ENCODE measurements around the gene SMPD3. TPM values are rescaled to one million over a fixed set of nuclear protein-coding genes. Genes with fewer than 3 reads are reported as not detected.
A peak's percentile ranks its signal among the peaks of the same experiment; 100 is the strongest.
"Not testable (repeated sequence)": the region's sequence is repeated elsewhere in the genome, so short reads cannot be mapped to it uniquely, and the experiment has no call there.

The SMPD3 gene
- total and polyA plus RNA-seq, 2 of the 4 experiments (the other 2 are of a cell fraction), result not detected

GRCh38 chr16:68496689-68497088 is 48.4 kb upstream of the SMPD3 start:
- Histone ChIP-seq H2AFZ (replicated peaks; ENCODE audit: low read length, poor library complexity) (no peak overlapping the region), H3K9me3 (ENCODE audit: control insufficient read depth, insufficient read depth, low read length) (0 out of 2 replicates have a peak, but pooled peaks cover 2% of the 10 kb centered on the region), H3K27ac (ENCODE audit: insufficient read depth, low read length) (no peak overlapping the region), H3K18ac (ENCODE audit: low read depth, low read length) (no peak overlapping the region), H4K91ac (ENCODE audit: insufficient read depth, low read depth, low read length) (no peak overlapping the region), H2BK20ac (ENCODE audit: low read depth, low read length) (no peak overlapping the region), H3K14ac (replicated peaks; ENCODE audit: low read depth, low read length) (no peak overlapping the region), H2BK120ac (ENCODE audit: low read depth, low read length) (no peak overlapping the region), H2BK15ac (ENCODE audit: low read depth, low read length) (no peak overlapping the region), H3K36me3 (ENCODE audit: control insufficient read depth, insufficient read depth, low read length) (no peaks in the 10 kb centered on the region), H3K23ac (ENCODE audit: low read depth, low read length) (no peak overlapping the region), H4K8ac (ENCODE audit: low read depth in 2 of 2, low read length in 2 of 2) (no peak overlapping the region), H2AK9ac (replicated peaks; ENCODE audit: low read depth, low read length, poor library complexity) (no peak overlapping the region), H3K56ac (ENCODE audit: extremely low read depth, insufficient read depth, low read length) (no peak overlapping the region), H4K20me1 (ENCODE audit: insufficient read depth, low read length) (no peaks in the 10 kb centered on the region), H2AK5ac (ENCODE audit: low read depth, low read length) (no peak overlapping the region), H3K9me1 (ENCODE audit: insufficient read depth, low read length) (no peaks in the 10 kb centered on the region), H3K4me2 (ENCODE audit: low read depth, low read length) (no peak overlapping the region), H3K79me1 (ENCODE audit: low read depth in 1 of 2, low read length in 2 of 2) (no peaks in the 10 kb centered on the region), H3K4me3 (ENCODE audit: insufficient read depth, low read depth, low read length) (no peak overlapping the region), H2BK5ac (ENCODE audit: low read depth, low read length, poor library complexity, severe bottlenecking) (no peak overlapping the region), H4K5ac (ENCODE audit: low read depth, low read length) (no peak overlapping the region), H3K4ac (ENCODE audit: low read depth, low read length) (no peak overlapping the region), H3K4me1 (ENCODE audit: control insufficient read depth, insufficient read depth, low read length) (no peaks in the 10 kb centered on the region), H3K9ac (ENCODE audit: low read depth, low read length) (no peak overlapping the region), H3K27me3 (ENCODE audit: control insufficient read depth, insufficient read depth, low read length) (peaks cover 22% of the 10 kb centered on the region)
- dilution Hi-C loops (cut with HindIII; ENCODE audit: low sequenced_read_pairs, unreplicated experiment) (no loop called here), intact Hi-C loops (cut with micrococcal nuclease) (no loop called here), in situ Hi-C loops (cut with MboI; ENCODE audit: low sequenced_read_pairs) (no loop called here)
- ATAC-seq (ENCODE audit: low read depth) (no peak), DNase-seq (no peak)
- CTCF ChIA-PET, result no interaction called here
- BruUV-seq (replicated peaks), result no TSS peak
- POLR2A ChIA-PET (ENCODE audit: unreplicated experiment), result no interaction called here
- WGBS, 2 experiments (ENCODE audit: extremely low coverage in 2 of 2, insufficient read length in 1 of 2), result 10% methylated on average over 1 of the region's 8 CpGs; no CpG with 5 or more reads in 1 of the 2 experiments
- TF ChIP-seq NFE2L2 (IDR thresholded peaks at IDR 0.05; ENCODE audit: low read depth, low read length), result no peak
- TF ChIP-seq CEBPB (IDR thresholded peaks at IDR 0.05; ENCODE audit: low read depth, low read length), result peak; percentile 35; the same call in 1 of the 2 replicates
- TF ChIP-seq MXI1 (IDR thresholded peaks at IDR 0.05; ENCODE audit: borderline replicate concordance, low read depth, low read length), result no peak
- TF ChIP-seq POLR2A (IDR thresholded peaks at IDR 0.05; ENCODE audit: low read depth, low read length), result no peak
- no peak for TF ChIP-seq MAZ (IDR thresholded peaks at IDR 0.05; ENCODE audit: borderline replicate concordance, low read depth, low read length)

- H2BK20ac ChIP-seq (ENCODE audit: low read depth, low read length); H3K9ac ChIP-seq (ENCODE audit: low read depth, low read length); dilution Hi-C loops (cut with HindIII; ENCODE audit: low sequenced_read_pairs, unreplicated experiment); H2AK9ac ChIP-seq (replicated peaks; ENCODE audit: low read depth, low read length, poor library complexity); H4K91ac ChIP-seq (ENCODE audit: insufficient read depth, low read depth, low read length); H3K14ac ChIP-seq (replicated peaks; ENCODE audit: low read depth, low read length); H2BK5ac ChIP-seq (ENCODE audit: low read depth, low read length, poor library complexity, severe bottlenecking); H3K9me1 ChIP-seq (ENCODE audit: insufficient read depth, low read length); H2AK5ac ChIP-seq (ENCODE audit: low read depth, low read length); in situ Hi-C loops (cut with MboI; ENCODE audit: low sequenced_read_pairs); intact Hi-C loops (cut with micrococcal nuclease); H3K79me1 ChIP-seq (ENCODE audit: low read depth in 1 of 2, low read length in 2 of 2); H4K20me1 ChIP-seq (ENCODE audit: insufficient read depth, low read length); H3K56ac ChIP-seq (ENCODE audit: extremely low read depth, insufficient read depth, low read length); H3K4me2 ChIP-seq (ENCODE audit: low read depth, low read length); H2BK120ac ChIP-seq (ENCODE audit: low read depth, low read length); ATAC-seq (ENCODE audit: low read depth); H3K18ac ChIP-seq (ENCODE audit: low read depth, low read length); H2BK15ac ChIP-seq (ENCODE audit: low read depth, low read length); H3K4me3 ChIP-seq (ENCODE audit: insufficient read depth, low read depth, low read length); DNase-seq; H3K4ac ChIP-seq (ENCODE audit: low read depth, low read length); H2AFZ ChIP-seq (replicated peaks; ENCODE audit: low read length, poor library complexity); POLR2A ChIA-PET (ENCODE audit: unreplicated experiment); H3K23ac ChIP-seq (ENCODE audit: low read depth, low read length); H3K4me1 ChIP-seq (ENCODE audit: control insufficient read depth, insufficient read depth, low read length); H3K9me3 ChIP-seq (ENCODE audit: control insufficient read depth, insufficient read depth, low read length); BruUV-seq (replicated peaks); H3K27ac ChIP-seq (ENCODE audit: insufficient read depth, low read length); H3K36me3 ChIP-seq (ENCODE audit: control insufficient read depth, insufficient read depth, low read length); H4K8ac ChIP-seq (ENCODE audit: low read depth in 2 of 2, low read length in 2 of 2); H4K5ac ChIP-seq (ENCODE audit: low read depth, low read length): not testable (repeated sequence)
- CTCF ChIA-PET, result interaction anchor here (1.0 kb wide), 1 partner anchor 16 kb away, joined by 3 read pairs; no protein-coding TSS in a partner anchor
- peaks cover 20% of the 10 kb centered on the region for H3K27me3 ChIP-seq (ENCODE audit: control insufficient read depth, insufficient read depth, low read length)
- no CpG with 5 or more reads among the region's 5 CpGs for WGBS, 2 experiments (ENCODE audit: extremely low coverage in 2 of 2, insufficient read length in 1 of 2)
These were observed 46.0 kb upstream of the SMPD3 start for GRCh38 chr16:68494261-68494660.

Measured in IMR-90 (cell line).